HCT116 (cell line): Measurements from ENCODE around the gene KLF3. TPM values are rescaled to one million over a fixed set of nuclear protein-coding genes. Genes with fewer than 3 reads are reported as not detected.

ENCODE experiments used
- ATAC-seq: fragments of 200-7000 bp; cut with Tn5 transposase; 2 replicates; pipeline ENCODE4 v1.9.1; 2020; ENCODE audit warnings: mild to moderate bottlenecking, moderate library complexity
- BruUV-seq: library from RNA; stranded (reverse); fragments of 400-500 nt; replicated peaks from 2 replicates; lab custom pipeline; 2021; lab: Mats Ljungman, UMichigan
- CTCF ChIA-PET: fragments of 300-600 bp; sonication (Branson Sonifier 250); formaldehyde crosslinking; loops from one replicate; lab custom pipeline; 2021; ENCODE audit warnings: antibody characterized with exemption; lab: Charles Lee
- POLR2A ChIA-PET: fragments of 300-600, 350-600 bp; sonication (Branson Sonifier 250); formaldehyde crosslinking; loops from one replicate; lab custom pipeline; 2021; ENCODE audit warnings: antibody characterized with exemption; lab: Charles Lee
- RAD21 ChIA-PET, 2 experiments: fragments of 300-600 bp; sonication (Branson Sonifier 250); formaldehyde crosslinking; loops; one replicate each; lab custom pipeline; 2023; ENCODE audit warnings: low total read pairs in 2 of 2; ENCODE audit not compliant: uncharacterized antibody in 2 of 2, unreplicated experiment in 2 of 2, low non-redundant PET in 1 of 2; lab: Charles Lee
- DNase-seq: peaks from one replicate; pipeline ENCODE4 v3.0.0-alpha.2; 2010; ENCODE audit warnings: low read depth, low spot score
- H2AFZ ChIP-seq: fragments of 200-600 bp; shearing (Covaris generic), sonication (generic); 2 replicates; pipeline ENCODE4 v1.6.1; 2017; ENCODE audit warnings: low read depth, mixed run types, mixed read lengths, antibody characterized with exemption, low read length; ENCODE audit not compliant: poor library complexity, severe bottlenecking
- H3K27ac ChIP-seq: 2 replicates; pipeline ENCODE4 v1.5.1; 2012; ENCODE audit warnings: low read depth, low read length
- H3K27me3 ChIP-seq: fragments of 200-600 bp; sonication (generic); 2 replicates; pipeline ENCODE4 v1.6.1; 2016; ENCODE audit warnings: mixed run types, low read length, mixed read lengths; ENCODE audit not compliant: insufficient read depth
- H3K36me3 ChIP-seq, 2 experiments: fragments of 200-500 bp in 1 of 2; fragments of 200-600 bp in 1 of 2; sonication (Bioruptor generic) in 1 of 2; sonication (generic) in 1 of 2; 2 replicates each; pipeline versions ENCODE4 v1.5.1 to v1.6.1; 2014 to 2016; ENCODE audit warnings: low read length in 2 of 2, inconsistent platforms in 1 of 2, mixed read lengths in 1 of 2, mixed run types in 1 of 2; ENCODE audit not compliant: insufficient read depth in 2 of 2, control insufficient read depth in 1 of 2
- H3K4me1 ChIP-seq, 2 experiments: fragments of 200-600 bp in 1 of 2; sonication (generic) in 1 of 2; 2 replicates each; pipeline versions ENCODE4 v1.5.1 to v1.6.1; 2012 to 2017; ENCODE audit warnings: low read length in 2 of 2, inconsistent platforms in 1 of 2, mild to moderate bottlenecking in 1 of 2, mixed read lengths in 1 of 2, mixed run types in 1 of 2, moderate library complexity in 1 of 2; ENCODE audit not compliant: insufficient read depth in 2 of 2, control insufficient read depth in 1 of 2
- H3K4me2 ChIP-seq: fragments of 200-600 bp; sonication (generic); 2 replicates; pipeline ENCODE4 v1.6.1; 2017; ENCODE audit warnings: mixed run types, low read length, mixed read lengths
- H3K4me3 ChIP-seq, 2 experiments: fragments of 200-600 bp in 1 of 2; sonication (generic) in 1 of 2; replicated peaks in 1 of 2; 2 replicates each; pipeline ENCODE4 v1.5.1; 2011 to 2016; ENCODE audit warnings: low read length in 2 of 2, control low read depth in 1 of 2, low read depth in 1 of 2, mild to moderate bottlenecking in 1 of 2, mixed read lengths in 1 of 2, mixed run types in 1 of 2
- H3K79me2 ChIP-seq: fragments of 200-600 bp; sonication (generic); 2 replicates; pipeline ENCODE4 v1.6.1; 2017; ENCODE audit warnings: mild to moderate bottlenecking, mixed run types, low read length, moderate library complexity, mixed read lengths; ENCODE audit not compliant: insufficient read depth
- H3K9ac ChIP-seq: fragments of 200-600 bp; sonication (generic); 2 replicates; pipeline ENCODE4 v1.6.1; 2016; ENCODE audit warnings: low read length, mixed read lengths
- H3K9me2 ChIP-seq: fragments of 200-600 bp; sonication (generic), shearing (Covaris generic); 2 replicates; pipeline ENCODE4 v1.6.1; 2017; ENCODE audit warnings: mixed run types, mild to moderate bottlenecking, moderate library complexity; ENCODE audit not compliant: insufficient read depth
- H3K9me3 ChIP-seq, 2 experiments: fragments of 200-500 bp in 1 of 2; fragments of 200-600 bp in 1 of 2; sonication (Bioruptor generic) in 1 of 2; sonication (generic) in 1 of 2; 2 replicates each; pipeline ENCODE4 v1.6.1; 2014 to 2017; ENCODE audit warnings: low read length in 2 of 2, mixed read lengths in 2 of 2, inconsistent platforms in 1 of 2, low read depth in 1 of 2, mild to moderate bottlenecking in 1 of 2, mixed run types in 1 of 2, moderate library complexity in 1 of 2; ENCODE audit not compliant: control insufficient read depth in 1 of 2, insufficient read depth in 1 of 2
- H4K20me1 ChIP-seq: fragments of 200-600 bp; sonication (generic), shearing (Covaris generic); 2 replicates; pipeline ENCODE4 v1.6.1; 2017; ENCODE audit warnings: mixed run types, mild to moderate bottlenecking, moderate library complexity; ENCODE audit not compliant: insufficient read depth
- ATF3 ChIP-seq: IDR thresholded peaks from 2 replicates; pipeline ENCODE4 v1.6.1; 2012
- CTCF ChIP-seq, 3 experiments: fragments of 200-600 bp in 1 of 3; sonication (generic) in 1 of 3; IDR thresholded peaks in 2 of 3; conservative IDR thresholded peaks in 1 of 3; 2 replicates each; pipeline ENCODE4 v1.5.1; 2012 to 2017; ENCODE audit warnings: low read depth in 2 of 3, low read length in 2 of 3, antibody characterized with exemption in 1 of 3, borderline replicate concordance in 1 of 3, control low read depth in 1 of 3, mild to moderate bottlenecking in 1 of 3, mixed read lengths in 1 of 3, mixed run types in 1 of 3, moderate library complexity in 1 of 3; ENCODE audit not compliant: insufficient read depth in 1 of 3
- EGR1 ChIP-seq: IDR thresholded peaks from 2 replicates; pipeline ENCODE4 v1.6.1; 2012; ENCODE audit warnings: low read depth
- EZH2 ChIP-seq: fragments of 200-600 bp; sonication (generic); IDR thresholded peaks from 2 replicates; pipeline ENCODE4 v1.6.1; 2017; ENCODE audit warnings: antibody characterized with exemption, mixed run types
- EZH2phosphoT487 ChIP-seq: fragments of 200-600 bp; IDR thresholded peaks from 2 replicates; pipeline ENCODE4 v1.6.1; 2018; ENCODE audit warnings: antibody characterized with exemption, borderline replicate concordance
- FOSL1 ChIP-seq: IDR thresholded peaks from 2 replicates; pipeline ENCODE4 v1.6.1; 2012; ENCODE audit warnings: low read depth
- JUND ChIP-seq: IDR thresholded peaks from 2 replicates; pipeline ENCODE4 v1.6.1; 2012
- MAX ChIP-seq: IDR thresholded peaks from 2 replicates; pipeline ENCODE4 v1.6.1; 2012
- REST ChIP-seq: IDR thresholded peaks from 2 replicates; pipeline ENCODE4 v1.6.1; 2012; ENCODE audit warnings: low read depth
- SIN3A ChIP-seq: IDR thresholded peaks from 2 replicates; pipeline ENCODE4 v1.6.1; 2012; ENCODE audit warnings: low read depth
- TCF7L2 ChIP-seq: IDR thresholded peaks from 2 replicates; pipeline ENCODE4 v1.7.0; 2011; ENCODE audit warnings: borderline replicate concordance, inconsistent platforms; ENCODE audit not compliant: insufficient read depth, insufficient read length; ENCODE audit errors: extremely low read depth
- YY1 ChIP-seq: IDR thresholded peaks from 2 replicates; pipeline ENCODE4 v1.6.1; 2011; ENCODE audit warnings: low read length, low read depth, moderate library complexity, mild to moderate bottlenecking; ENCODE audit not compliant: insufficient replicate concordance; ENCODE audit errors: extremely low read depth
- ZBTB33 ChIP-seq: IDR thresholded peaks from 2 replicates; pipeline ENCODE4 v1.6.1; 2011; ENCODE audit warnings: mild to moderate bottlenecking, low read length, moderate library complexity; ENCODE audit not compliant: insufficient replicate concordance; ENCODE audit errors: extremely low read depth
- intact Hi-C: fragments of 100-400 bp; cut with micrococcal nuclease; formaldehyde crosslinking; loops from 2 replicates; pipeline ENCODE4 v1.10.0; 2022
- total RNA-seq: library from RNA; stranded (reverse); gene quantifications from one replicate; pipeline ENCODE4 v1.2.1, GENCODE V29; 2021; ENCODE audit not compliant: unreplicated experiment

The KLF3 gene
- total RNA-seq, 1 experiment from 2014 or later, result 44.2 TPM

- Histone ChIP-seq H3K4me1 (no peaks in the 10 kb centered on the region), H3K9me2 (no peaks in the 10 kb centered on the region), H3K9me3 (no peaks in the 10 kb centered on the region), H3K4me3 (no peak overlapping the region), H3K27me3 (no peaks in the 10 kb centered on the region), H3K4me2 (no peak overlapping the region), H2AFZ (no peak overlapping the region), H3K79me2 (no peaks in the 10 kb centered on the region), H3K27ac (no peak overlapping the region), H4K20me1 (no peaks in the 10 kb centered on the region), H3K36me3 (no peaks in the 10 kb centered on the region), H3K9ac (no peak overlapping the region)
- TF ChIP-seq JUND, result no peak
- no peak for TF ChIP-seq CTCF (IDR thresholded peaks at IDR 0.05 in 2 of 3, conservative IDR thresholded peaks at IDR 0.05 in 1 of 3; ENCODE audit: borderline replicate concordance in 1 of 3, insufficient read depth in 1 of 3, low read depth in 2 of 3, low read length in 2 of 3)
- TF ChIP-seq TCF7L2, result no peak
- no peak for TF ChIP-seq ATF3
- no peak for TF ChIP-seq EGR1
- no peak for TF ChIP-seq EZH2
- TF ChIP-seq SIN3A, result no peak
- no peak for TF ChIP-seq YY1
- no peak for TF ChIP-seq MAX
- no peak for TF ChIP-seq REST
- TF ChIP-seq FOSL1, result no peak
- no peak for TF ChIP-seq EZH2phosphoT487
- no peak for TF ChIP-seq ZBTB33
- ChIA-PET POLR2A (no interaction called here), CTCF (no interaction called here), RAD21 (no interaction called here)
- BruUV-seq, result no TSS peak
- no peak for DNase-seq
- intact Hi-C loops, result no loop called here
- no peak for ATAC-seq
Measured at GRCh38 chr4:38639242-38639641, 24.8 kb upstream of the KLF3 start.
